Lower leg skin (tissue), 3 donors: Measurements from ENCODE around the gene IGSF3.

Experiments
- CTCF ChIP-seq, 3 donors: fragments of 450-650 bp; IDR thresholded peaks; one replicate each; pipeline ENCODE4 v1.5.1; 2016; ENCODE audit warnings: antibody characterized with exemption in 3 of 3, mild to moderate bottlenecking in 3 of 3, moderate library complexity in 2 of 3
- POLR2A ChIP-seq, 2 donors: fragments of 450-650 bp; IDR thresholded peaks; one replicate each; pipeline ENCODE4 v1.6.1; 2016 to 2017; ENCODE audit warnings: antibody characterized with exemption in 2 of 2, mild to moderate bottlenecking in 1 of 2, moderate library complexity in 1 of 2

GRCh38 chr1:116684575-116684974, 17.0 kb upstream of the IGSF3 start:
- TF ChIP-seq CTCF (IDR thresholded peaks at IDR 0.05) = no peak
- TF ChIP-seq POLR2A (IDR thresholded peaks at IDR 0.05) = no peak
